ENCODE measurements around the gene PIM1.

The PIM1 gene

DNA sequence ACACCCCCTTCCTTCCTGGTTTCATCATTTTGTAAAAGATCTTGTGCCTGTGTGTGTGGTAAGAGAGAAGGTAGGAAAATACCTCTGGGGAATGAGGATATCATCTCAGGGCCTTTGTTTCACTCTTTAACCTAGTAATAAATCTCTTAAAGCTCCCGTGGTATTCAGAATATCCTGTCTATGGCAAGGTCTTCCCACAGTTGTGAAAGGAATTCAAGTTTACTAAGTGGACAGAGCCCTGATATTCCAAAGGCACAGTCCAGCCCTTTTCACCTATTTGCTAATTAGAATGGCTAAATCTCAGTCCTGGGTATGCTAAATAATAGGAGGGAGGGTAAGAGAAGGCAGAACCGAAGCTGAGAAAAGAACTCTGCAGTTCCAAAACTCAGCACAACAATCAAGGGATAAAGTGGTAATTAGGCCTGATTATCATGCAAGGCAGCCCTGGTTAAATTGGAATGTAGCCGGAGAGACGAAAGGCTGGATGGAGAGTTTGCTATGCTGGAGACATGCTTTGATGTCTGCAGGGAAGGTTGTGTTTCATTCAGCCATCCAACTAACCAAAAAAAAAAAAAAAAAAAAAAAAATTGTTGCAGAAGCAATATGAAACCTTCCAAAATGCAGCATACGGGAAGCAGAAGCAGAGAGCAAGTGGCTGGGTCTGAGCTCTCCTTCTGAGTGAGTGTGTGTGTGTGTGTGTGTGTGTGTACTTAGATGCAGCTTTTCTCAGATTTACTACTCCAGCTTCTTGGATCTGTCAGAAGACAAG lies 28.5 kb upstream of the PIM1 start:
- no peak overlapping the region for H3K4me3 ChIP-seq (ENCODE audit: low read depth, low read length)
- CTCF ChIA-PET = interaction anchor here (1.0 to 3.0 kb wide), 5 partner anchors 10 to 91 kb away, joined by 3 to 11 read pairs (median 6); no protein-coding TSS in a partner anchor
- POLR2A ChIA-PET = interaction anchor here (0.9 to 1.2 kb wide), 4 partner anchors 28 to 83 kb away, joined by 3 to 6 read pairs (median 4); no protein-coding TSS in a partner anchor
- TF ChIP-seq, protein P1, sequence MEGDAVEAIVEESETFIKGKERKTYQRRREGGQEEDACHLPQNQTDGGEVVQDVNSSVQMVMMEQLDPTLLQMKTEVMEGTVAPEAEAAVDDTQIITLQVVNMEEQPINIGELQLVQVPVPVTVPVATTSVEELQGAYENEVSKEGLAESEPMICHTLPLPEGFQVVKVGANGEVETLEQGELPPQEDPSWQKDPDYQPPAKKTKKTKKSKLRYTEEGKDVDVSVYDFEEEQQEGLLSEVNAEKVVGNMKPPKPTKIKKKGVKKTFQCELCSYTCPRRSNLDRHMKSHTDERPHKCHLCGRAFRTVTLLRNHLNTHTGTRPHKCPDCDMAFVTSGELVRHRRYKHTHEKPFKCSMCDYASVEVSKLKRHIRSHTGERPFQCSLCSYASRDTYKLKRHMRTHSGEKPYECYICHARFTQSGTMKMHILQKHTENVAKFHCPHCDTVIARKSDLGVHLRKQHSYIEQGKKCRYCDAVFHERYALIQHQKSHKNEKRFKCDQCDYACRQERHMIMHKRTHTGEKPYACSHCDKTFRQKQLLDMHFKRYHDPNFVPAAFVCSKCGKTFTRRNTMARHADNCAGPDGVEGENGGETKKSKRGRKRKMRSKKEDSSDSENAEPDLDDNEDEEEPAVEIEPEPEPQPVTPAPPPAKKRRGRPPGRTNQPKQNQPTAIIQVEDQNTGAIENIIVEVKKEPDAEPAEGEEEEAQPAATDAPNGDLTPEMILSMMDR (IDR thresholded peaks at IDR 0.05; ENCODE audit: insufficient read depth, low read length, missing control alignments) = no peak
- peak; percentile 72 for DNase-seq (ENCODE audit: low read depth, low spot score)

DNA sequence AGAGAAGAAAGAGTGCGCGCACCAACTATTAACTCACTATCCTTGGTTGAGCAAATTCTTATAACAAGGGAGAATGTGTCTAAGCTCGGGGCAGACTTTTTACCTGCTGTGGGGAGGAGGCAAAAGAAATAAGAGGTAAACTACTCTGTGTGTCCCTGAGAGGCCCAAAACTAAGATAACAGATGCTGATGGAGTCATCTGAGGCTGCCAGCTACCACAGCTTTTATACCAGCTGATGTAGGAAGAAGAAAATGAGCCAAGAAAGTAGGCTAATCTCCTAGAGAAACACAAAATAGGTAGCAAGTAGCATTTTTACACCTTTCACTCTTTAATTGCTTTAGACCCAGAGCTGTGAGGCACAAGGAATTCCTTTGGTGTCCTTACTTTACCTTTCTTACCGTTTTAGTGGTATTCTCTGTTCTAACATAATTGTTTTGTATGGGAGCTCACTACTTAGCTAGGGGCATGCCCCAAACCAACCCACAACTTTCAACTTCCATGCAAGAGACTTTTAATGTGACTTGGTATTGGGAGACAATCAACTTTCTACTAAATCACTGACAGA lies 27.8 kb upstream of the PIM1 start:
- DNase-seq (ENCODE audit: low read depth, low spot score) = no peak
- TF ChIP-seq, protein P1 (IDR thresholded peaks at IDR 0.05; ENCODE audit: insufficient read depth, low read length, missing control alignments) = no peak
- H3K4me3 ChIP-seq (ENCODE audit: low read depth, low read length) = no peak overlapping the region
- ChIA-PET POLR2A (interaction anchor here (0.9 to 1.2 kb wide), 4 partner anchors 27 to 83 kb away, joined by 3 to 6 read pairs (median 4); no protein-coding TSS in a partner anchor), CTCF (interaction anchor here (0.9 to 3.0 kb wide), 4 partner anchors 11 to 92 kb away, joined by 6 to 11 read pairs (median 7); no protein-coding TSS in a partner anchor)

DNA sequence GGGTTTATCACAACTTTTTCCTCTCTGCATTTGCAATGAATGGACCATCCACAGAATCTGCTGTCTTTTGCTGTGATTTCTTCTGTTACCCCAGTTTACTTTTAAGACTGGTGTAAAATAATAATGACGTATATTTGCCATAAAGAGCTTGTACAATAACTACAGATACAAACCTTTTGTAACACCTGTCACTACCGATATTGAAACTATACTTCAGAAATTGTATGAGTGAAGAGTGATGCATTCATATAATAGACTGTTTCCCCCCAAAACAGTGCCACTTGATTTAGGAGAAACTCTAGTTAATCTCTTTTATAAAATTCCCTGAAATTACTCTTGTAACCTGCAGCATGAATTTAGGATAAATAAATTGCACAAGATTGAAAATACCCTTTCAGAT lies 26.4 kb upstream of the PIM1 start:
- POLR2A ChIA-PET = interaction anchor here (1.1 to 1.8 kb wide), 4 partner anchors 9 to 26 kb away, joined by 4 to 12 read pairs (median 10); partner anchors contain the start of gene PIM1

DNA sequence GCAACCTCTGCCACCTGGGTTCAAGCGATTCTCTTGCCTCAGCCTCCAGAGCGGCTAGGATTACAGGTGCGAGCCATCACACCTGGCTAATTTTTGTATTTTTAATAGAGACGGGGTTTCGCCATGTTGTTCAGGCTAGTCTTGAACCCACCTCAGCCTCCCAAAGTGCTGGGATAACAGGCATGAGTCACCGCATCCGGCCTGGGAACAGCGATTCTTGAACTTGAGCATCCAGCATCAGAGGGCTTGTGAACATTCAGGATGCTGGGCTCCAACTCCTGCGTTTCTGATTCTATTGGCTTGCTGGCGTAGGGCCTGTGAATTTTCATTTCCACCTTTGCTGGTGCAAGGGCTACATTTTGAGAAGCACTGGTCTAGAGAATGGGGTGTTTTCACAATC lies 24.5 kb upstream of the PIM1 start:
- H3K4me3 ChIP-seq (ENCODE audit: low read depth, low read length) = no peak overlapping the region
- CTCF ChIA-PET = interaction anchor here (1.1 kb wide), 1 partner anchor 90 kb away, joined by 3 read pairs; no protein-coding TSS in a partner anchor
- DNase-seq (ENCODE audit: low read depth, low spot score) = no peak
- POLR2A ChIA-PET = interaction anchor here (1.8 kb wide), 1 partner anchor 16 kb away, joined by 12 read pairs; no protein-coding TSS in a partner anchor
- TF ChIP-seq, protein P1 (IDR thresholded peaks at IDR 0.05; ENCODE audit: insufficient read depth, low read length, missing control alignments) = no peak

More for the DNA sequence above, 26.4 kb upstream of the PIM1 start:
- TF ChIP-seq, protein P1 (IDR thresholded peaks at IDR 0.05; ENCODE audit: insufficient read depth, low read length, missing control alignments) = no peak
- H3K4me3 ChIP-seq (ENCODE audit: low read depth, low read length) = no peak overlapping the region
- CTCF ChIA-PET = interaction anchor here (1.1 to 1.7 kb wide), 3 partner anchors 13 to 28 kb away, joined by 3 to 8 read pairs (median 4); no protein-coding TSS in a partner anchor
- no peak for DNase-seq (ENCODE audit: low read depth, low spot score)

DNA sequence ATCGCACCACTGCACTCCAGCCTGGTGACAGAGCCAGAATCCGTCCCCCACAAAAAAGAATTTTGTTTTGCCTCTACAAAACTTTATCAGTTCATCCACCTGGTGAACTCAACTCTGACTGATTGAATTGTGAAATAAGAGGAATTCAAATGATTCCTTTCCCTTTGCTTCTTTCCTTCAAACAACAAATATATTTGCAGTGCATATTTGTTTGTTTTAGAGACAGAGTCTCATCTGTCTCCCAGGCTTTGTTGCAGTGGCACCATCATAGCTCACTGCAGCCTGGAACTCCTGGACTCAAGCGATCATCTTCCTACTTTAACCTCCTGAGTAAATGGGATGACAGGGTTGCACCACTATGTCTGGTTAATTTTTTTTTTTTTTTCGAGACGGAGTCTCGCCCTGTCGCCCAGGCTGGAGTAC lies 23.2 kb upstream of the PIM1 start:
- POLR2A ChIA-PET = no interaction called here
- H3K4me3 ChIP-seq (ENCODE audit: low read depth, low read length) = no peak overlapping the region
- no peak for DNase-seq (ENCODE audit: low read depth, low spot score)
- CTCF ChIA-PET = interaction anchor here (0.6 to 1.3 kb wide), 2 partner anchors 13 to 95 kb away, joined by 3 to 4 read pairs; no protein-coding TSS in a partner anchor
- TF ChIP-seq, protein P1 (IDR thresholded peaks at IDR 0.05; ENCODE audit: insufficient read depth, low read length, missing control alignments) = no peak

DNA sequence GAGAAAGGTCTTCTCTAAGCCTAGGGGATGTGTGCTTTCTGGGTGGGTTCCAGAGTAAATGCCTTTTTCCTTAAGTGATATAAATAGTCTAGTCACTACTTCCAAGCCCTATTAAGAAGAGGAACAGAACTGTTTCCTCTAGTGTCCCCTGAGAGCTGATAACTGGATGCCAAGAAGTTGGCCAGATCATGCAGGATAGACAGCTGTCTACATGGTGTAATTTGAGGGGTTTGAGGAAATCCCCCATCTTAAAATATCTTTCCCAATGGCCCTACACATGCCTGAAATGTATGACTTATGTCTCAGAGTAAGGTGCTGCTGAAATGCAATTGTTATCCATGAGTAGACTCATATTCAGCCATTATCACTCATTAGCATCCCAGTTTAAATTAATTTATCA lies 20.2 kb upstream of the PIM1 start:
- ChIA-PET CTCF (interaction anchor here (1.8 kb wide), 1 partner anchor 21 kb away, joined by 6 read pairs; no protein-coding TSS in a partner anchor), POLR2A (no interaction called here)
- no peak overlapping the region for H3K4me3 ChIP-seq (ENCODE audit: low read depth, low read length)
- TF ChIP-seq, protein P1 (IDR thresholded peaks at IDR 0.05; ENCODE audit: insufficient read depth, low read length, missing control alignments) = no peak
- DNase-seq (ENCODE audit: low read depth, low spot score) = no peak

Data from AG04449 (cell line).